HG03558 (cell line): ENCODE results near the gene ABHD17C.
"Not testable (repeated sequence)": the region's sequence is repeated elsewhere in the genome, so short reads cannot be mapped to it uniquely, and the experiment has no call there.

Source experiments
- ATAC-seq: cut with Tn5 transposase; IDR thresholded peaks from one replicate; pipeline ENCODE4 v1.9.1; 2021; ENCODE audit warnings: moderate number of reproducible peaks; ENCODE audit not compliant: unreplicated experiment; ENCODE audit errors: extremely low read depth

Gene ABHD17C

GRCh38 chr15:80755885-80756284 lies 60.8 kb downstream of the ABHD17C start:
- ATAC-seq: no peak

DNA sequence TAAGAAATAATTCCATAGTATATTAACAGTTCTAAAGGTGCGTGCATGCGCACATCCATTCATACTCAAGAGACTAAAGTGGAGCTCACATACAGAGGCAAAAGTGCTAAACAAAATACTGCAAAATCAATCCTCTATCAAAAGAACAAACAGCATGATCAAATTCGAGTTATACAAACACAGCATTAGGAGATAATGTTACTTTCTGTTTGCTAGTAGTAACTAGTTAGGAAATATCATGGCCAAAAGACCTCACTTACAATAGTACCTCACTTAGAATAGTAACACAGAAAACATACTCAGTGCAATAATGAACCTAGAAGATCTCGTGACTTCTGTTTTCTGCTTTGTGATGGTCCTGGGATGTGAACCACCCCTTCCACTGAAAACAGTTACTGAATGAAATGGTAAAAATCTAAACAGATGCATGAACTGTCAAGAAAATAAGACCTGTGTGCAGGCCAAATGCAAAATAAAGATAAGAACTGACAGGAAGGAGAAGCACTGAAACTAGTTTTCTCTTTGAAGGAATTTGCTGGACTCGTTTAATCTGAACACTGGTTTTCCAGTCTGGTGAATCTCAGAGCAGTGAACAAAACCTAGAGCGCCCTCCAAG lies 63.1 kb downstream of the ABHD17C start:
- ATAC-seq: no peak

- no peak for ATAC-seq
Observed at GRCh38 chr15:80760960-80761359, 65.8 kb downstream of the ABHD17C start.

- no peak for ATAC-seq
Observed at GRCh38 chr15:80761754-80762153, 66.6 kb downstream of the ABHD17C start.

DNA sequence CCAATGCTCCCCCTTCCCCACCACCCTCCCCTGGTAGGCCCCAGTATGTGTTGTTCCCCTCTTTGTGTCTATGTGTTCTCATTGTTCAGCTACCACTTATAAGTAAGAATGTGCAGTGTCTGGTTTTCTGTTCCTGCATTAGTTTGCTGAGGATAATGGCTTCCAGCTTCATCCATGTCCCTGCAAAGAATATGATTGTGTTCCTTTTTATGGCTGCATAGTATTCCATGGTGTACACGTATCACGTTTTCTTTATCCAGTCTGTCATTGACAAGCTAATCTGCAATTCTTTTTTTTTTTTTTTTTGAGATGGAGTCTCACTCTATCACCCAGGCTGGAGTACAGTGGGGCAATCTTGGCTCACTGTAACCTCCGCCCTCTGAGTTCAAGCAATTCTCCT lies 68.1 kb downstream of the ABHD17C start:
- ATAC-seq: not testable (repeated sequence)

DNA sequence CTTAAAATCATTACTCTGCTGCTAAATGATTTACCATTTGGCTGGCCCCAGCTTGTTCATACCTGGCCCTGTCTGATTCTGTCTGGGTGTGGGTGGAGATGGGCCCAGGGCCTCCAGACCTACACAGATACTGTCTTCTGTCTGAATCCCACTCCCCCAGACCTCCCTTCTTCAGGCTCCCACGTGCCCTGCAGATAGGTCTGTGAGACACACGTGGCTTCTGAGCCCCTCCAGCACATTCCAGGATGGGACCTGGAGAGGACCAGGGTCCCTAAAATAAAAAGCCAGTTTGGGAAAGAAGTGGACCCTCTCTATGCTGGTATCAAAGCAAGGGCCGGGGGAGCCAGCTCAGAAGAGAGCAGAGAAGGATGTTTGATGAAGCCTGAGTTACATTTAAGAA lies 69.4 kb downstream of the ABHD17C start:
- no peak for ATAC-seq

DNA sequence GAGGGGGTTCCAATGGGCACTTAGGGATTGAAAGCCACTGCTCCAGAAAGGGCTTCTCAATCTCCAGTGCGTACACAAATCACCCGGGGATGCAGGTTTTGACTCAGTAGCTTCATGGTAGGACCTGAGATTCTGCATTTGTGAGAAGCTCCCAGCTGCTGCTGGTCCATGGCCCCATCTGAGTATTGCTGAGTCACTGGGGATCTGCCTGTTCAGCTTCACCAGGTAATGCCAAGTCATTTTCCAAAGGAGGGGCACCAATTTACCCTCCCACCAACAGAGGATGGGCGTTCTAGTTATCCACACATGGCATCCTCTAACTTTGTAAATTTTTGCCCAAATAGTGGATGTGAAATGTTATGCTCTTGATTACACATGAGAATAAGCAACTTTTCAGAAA lies 71.2 kb downstream of the ABHD17C start:
- ATAC-seq: no peak

DNA sequence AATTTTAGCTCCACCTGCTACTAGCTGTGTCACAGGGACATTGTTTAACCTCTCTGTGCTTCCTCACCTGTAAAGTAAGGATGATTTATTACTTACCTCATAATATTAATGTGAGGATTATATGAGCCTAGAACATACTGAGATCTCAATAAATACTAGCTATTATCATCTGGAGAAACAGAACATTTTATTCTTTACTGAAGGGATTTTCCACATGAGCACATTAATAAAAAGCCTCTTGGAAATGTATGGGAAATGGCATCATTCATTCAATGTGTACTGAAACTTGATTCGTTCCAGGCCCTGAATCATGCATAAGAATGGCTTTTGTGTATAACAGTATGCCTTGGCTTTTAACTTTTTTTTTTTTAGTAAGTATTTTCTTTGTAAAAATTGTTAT lies 73.0 kb downstream of the ABHD17C start:
- no peak for ATAC-seq

DNA sequence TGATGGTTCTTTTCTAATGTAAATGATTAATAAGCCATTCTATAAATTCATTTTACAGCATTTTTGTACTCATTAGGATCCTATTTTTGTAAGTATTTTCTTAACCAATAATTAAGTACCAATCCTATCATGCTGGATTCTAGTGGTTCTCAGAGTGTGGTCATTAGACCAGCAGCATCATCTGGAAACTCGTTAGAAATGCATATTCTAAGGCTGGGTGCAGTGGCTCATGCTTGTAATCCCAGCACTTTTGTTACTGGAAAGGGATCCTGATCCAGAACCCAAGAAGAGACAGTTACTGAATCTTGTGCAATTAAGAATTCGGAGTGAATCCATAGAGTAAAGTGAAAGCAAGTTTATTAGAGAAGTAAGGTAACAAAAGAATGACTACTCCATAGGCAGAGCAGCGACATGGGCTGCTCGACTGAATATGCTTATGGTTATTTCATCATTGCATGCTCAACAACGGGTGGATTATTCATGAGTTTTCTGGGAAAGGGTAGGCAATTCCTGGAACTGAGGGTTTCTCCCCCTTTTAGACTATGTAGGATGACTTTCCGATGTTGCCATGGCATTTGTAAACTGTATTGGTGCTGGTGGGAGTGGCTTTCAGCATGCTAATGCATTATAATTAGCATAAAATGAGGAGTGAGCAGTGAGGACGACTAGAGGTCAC lies 74.2 kb downstream of the ABHD17C start:
- ATAC-seq: no peak

GRCh38 chr15:80769829-80770705 lies 75.0 kb downstream of the ABHD17C start:
- ATAC-seq: no peak

DNA sequence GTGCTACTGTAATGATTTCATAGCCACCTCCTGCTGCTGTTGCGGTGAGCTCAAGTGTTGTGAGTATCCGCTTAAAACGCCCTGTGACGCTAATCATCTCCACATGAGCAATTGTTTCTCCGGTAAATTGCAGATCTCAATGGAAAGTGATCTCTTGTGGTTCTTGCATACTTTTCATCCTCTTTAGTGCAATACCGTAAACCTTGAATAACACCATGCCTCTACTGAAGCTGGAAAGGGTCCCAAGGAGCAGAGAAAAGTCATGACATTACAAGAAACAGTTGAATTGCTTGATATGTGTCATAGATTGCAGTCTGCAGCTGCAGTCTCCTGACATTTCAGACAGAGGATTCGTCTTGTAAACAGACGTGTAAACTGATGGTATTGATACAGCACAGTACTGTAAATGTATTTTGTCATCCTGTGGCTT lies 78.0 kb downstream of the ABHD17C start:
- no peak for ATAC-seq

- no peak for ATAC-seq
Observed at GRCh38 chr15:80773792-80774352, 78.8 kb downstream of the ABHD17C start.

- ATAC-seq: no peak
Observed at GRCh38 chr15:80774486-80774885, 79.4 kb downstream of the ABHD17C start.

- ATAC-seq: no peak
Observed at GRCh38 chr15:80775338-80775737, 80.2 kb downstream of the ABHD17C start.

DNA sequence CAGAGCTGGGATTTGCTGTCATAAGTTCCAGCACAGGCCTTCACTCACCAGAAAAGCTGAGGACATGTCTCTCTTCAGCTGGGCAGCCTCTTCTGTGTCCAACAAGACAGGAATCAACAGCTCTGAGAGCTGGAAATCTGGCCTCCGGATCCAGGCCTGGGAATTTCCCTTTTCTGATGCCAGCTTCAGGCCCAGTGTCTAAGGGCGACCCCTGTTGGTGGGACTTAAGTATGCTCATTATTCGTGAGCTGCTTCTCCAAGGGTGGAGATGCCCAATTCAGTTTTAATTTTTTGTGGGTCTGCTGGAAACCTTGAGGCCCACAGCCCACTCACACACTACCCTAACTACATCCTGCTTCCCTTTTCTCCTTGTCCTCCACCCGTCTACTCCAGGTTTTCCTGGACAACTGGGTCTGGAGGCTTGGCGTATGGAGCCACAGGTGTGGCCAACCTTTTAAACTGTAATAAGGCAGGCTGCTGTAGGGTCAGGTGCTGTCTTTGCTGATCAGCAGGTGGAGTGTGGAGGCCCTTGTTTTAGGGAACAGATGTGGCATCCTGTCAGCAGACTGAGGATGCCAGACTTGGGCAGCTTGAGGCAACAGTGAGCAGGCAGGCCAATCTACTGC lies 81.4 kb downstream of the ABHD17C start:
- no peak for ATAC-seq

- no peak for ATAC-seq
Observed at GRCh38 chr15:80777137-80777536, 82.0 kb downstream of the ABHD17C start.

DNA sequence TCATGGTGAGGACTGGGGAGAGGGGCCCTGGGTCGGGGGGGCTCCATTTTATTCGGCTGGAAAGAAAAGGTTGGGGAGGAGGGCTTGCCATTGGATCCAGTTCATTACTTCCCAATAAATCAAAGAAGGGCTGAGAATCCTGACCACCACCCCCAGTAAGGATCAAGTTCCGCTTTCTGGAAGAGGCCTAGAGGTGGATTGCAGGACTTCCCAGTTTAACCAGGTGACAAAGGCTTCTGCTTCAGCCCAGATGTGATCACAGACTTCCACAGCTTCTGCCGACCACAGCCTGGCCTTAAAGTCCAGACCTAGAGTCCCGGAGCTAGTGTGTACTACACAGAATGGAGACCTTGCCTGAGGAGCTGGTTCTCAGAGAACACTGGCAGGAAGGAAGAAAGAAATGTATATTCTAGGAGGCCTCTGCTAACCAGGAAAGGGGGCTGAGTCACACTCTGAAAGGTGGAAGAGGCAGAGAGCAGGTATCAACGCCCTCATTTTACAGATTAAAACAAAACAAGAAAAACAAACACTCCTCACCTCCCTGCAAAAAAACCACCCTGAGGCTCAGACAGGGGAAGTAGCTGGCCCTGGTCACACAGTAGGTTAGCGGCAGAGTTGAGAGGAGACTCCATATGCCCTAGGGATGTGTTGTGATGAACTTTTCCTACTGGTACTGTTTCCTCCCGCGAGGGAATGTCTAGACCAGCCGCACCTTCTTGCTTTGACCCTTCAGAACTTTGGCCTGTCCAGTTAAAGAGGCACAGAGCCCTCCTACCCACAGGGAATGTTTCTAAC lies 82.9 kb downstream of the ABHD17C start:
- no peak for ATAC-seq

- no peak for ATAC-seq
Observed at GRCh38 chr15:80778621-80778963, 83.5 kb downstream of the ABHD17C start.

DNA sequence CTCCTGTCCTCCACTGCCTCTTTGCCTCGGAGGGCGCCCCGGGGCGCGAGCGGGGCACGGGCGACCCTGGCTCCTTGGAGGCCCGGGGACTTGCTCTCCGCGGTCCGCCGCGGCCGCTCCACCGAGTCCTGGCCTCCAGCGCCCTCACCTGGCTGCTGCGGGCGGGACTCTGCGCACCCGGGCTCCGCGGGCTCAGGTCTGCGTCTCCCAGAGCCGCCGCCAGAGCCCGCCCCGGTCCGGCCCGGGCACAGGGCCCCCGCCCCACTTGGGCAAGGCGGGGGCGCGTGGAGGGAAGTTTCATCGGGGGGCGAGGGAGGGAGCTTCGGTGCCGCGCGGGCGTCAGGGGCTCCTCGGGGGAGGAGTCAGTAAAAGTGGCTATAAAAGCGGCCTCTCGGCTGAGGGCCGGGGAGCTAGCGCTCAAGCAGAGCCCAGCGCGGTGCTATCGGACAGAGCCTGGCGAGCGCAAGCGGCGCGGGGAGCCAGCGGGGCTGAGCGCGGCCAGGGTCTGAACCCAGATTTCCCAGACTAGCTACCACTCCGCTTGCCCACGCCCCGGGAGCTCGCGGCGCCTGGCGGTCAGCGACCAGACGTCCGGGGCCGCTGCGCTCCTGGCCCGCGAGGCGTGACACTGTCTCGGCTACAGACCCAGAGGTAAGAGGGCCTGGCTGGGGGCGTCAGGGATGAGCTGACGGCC lies 84.0 kb downstream of the ABHD17C start, which contains the start of gene CEMIP:
CEMIP (plus strand) TSS at position 407 of the 694 bp plus-strand sequence. CDS start 94,510 bp downstream, outside the sequence.
- no peak for ATAC-seq
